Measurements from ENCODE around the gene GNGT1.

GRCh38 chr7:93862651-93863050, 43.7 kb upstream of the GNGT1 start:
- TF ChIP-seq POLR2AphosphoS5 (IDR thresholded peaks at IDR 0.05; ENCODE audit: low read depth, low read length) (no peak), TAF1 (IDR thresholded peaks at IDR 0.05; ENCODE audit: borderline replicate concordance, low read depth, low read length) (no peak)
